CD14-positive monocyte (primary cell): ENCODE results near the gene SH3PXD2A. TPM values are rescaled to one million over a fixed set of nuclear protein-coding genes. Genes with fewer than 3 reads are reported as not detected.

ENCODE experiments used
- DNase-seq, 3 donors: peaks; one replicate each; pipeline ENCODE4 v3.0.0-alpha.2; 2011 to 2022
- H2AFZ ChIP-seq: 2 replicates; pipeline ENCODE4 v1.6.0; 2012; ENCODE audit warnings: mild to moderate bottlenecking, low read depth, low read length, inconsistent platforms; ENCODE audit not compliant: insufficient read depth, poor library complexity, severe bottlenecking
- H3K27ac ChIP-seq, 2 donors: 1 replicate in 1 of 2; 2 replicates in 1 of 2; pipeline ENCODE4 v1.5.1; 2012 to 2013; ENCODE audit warnings: low read length in 2 of 2, control low read depth in 1 of 2, inconsistent platforms in 1 of 2, low read depth in 1 of 2, mild to moderate bottlenecking in 1 of 2
- H3K27me3 ChIP-seq, 2 donors: one replicate each; pipeline versions ENCODE4 v1.6.0 to v1.6.1; 2011 to 2013; ENCODE audit warnings: low read length in 2 of 2; ENCODE audit not compliant: control insufficient read depth in 2 of 2, insufficient read depth in 2 of 2
- H3K36me3 ChIP-seq, 2 donors: replicated peaks in 1 of 2; 1 replicate in 1 of 2; 2 replicates in 1 of 2; pipeline versions ENCODE4 v1.5.1 to v1.6.1; 2012 to 2013; ENCODE audit warnings: low read length in 2 of 2, control low read depth in 1 of 2, inconsistent platforms in 1 of 2, mild to moderate bottlenecking in 1 of 2; ENCODE audit not compliant: insufficient read depth in 2 of 2, control insufficient read depth in 1 of 2
- H3K4me1 ChIP-seq, 2 donors: 1 replicate in 1 of 2; 2 replicates in 1 of 2; pipeline versions ENCODE4 v1.5.1 to v1.6.1; 2012 to 2013; ENCODE audit warnings: low read length in 2 of 2, control low read depth in 1 of 2, inconsistent platforms in 1 of 2, mild to moderate bottlenecking in 1 of 2, moderate library complexity in 1 of 2; ENCODE audit not compliant: insufficient read depth in 2 of 2, control insufficient read depth in 1 of 2
- H3K4me2 ChIP-seq: replicated peaks from 2 replicates; pipeline ENCODE3; 2012; ENCODE audit warnings: low read length, moderate library complexity, mild to moderate bottlenecking; ENCODE audit not compliant: poor library complexity, severe bottlenecking; ENCODE audit errors: extremely low read depth
- H3K4me3 ChIP-seq, 3 experiments: fragments of 200-600 bp in 1 of 3; sonication (generic) in 1 of 3; replicated peaks in 1 of 3; 1 replicate in 2 of 3; 2 replicates in 1 of 3; pipeline ENCODE4 v1.5.1; 2011 to 2013; ENCODE audit warnings: low read length in 3 of 3, mild to moderate bottlenecking in 3 of 3, control low read depth in 2 of 3, low read depth in 2 of 3, inconsistent platforms in 1 of 3, moderate library complexity in 1 of 3
- H3K79me2 ChIP-seq: 2 replicates; pipeline ENCODE4 v1.6.0; 2012; ENCODE audit warnings: mild to moderate bottlenecking, control low read depth, inconsistent platforms, low read length, moderate library complexity; ENCODE audit not compliant: insufficient read depth
- H3K9ac ChIP-seq: 2 replicates; pipeline ENCODE4 v1.6.0; 2017; ENCODE audit warnings: low read length, mild to moderate bottlenecking; ENCODE audit not compliant: insufficient read depth, poor library complexity, severe bottlenecking
- H3K9me3 ChIP-seq, 2 donors: replicated peaks in 1 of 2; 1 replicate in 1 of 2; 2 replicates in 1 of 2; pipeline versions ENCODE4 v1.5.1 to v1.6.1; 2012 to 2013; ENCODE audit warnings: low read length in 2 of 2, control low read depth in 1 of 2; ENCODE audit not compliant: control insufficient read depth in 1 of 2, insufficient read depth in 1 of 2
- H4K20me1 ChIP-seq: 2 replicates; pipeline ENCODE4 v1.6.0; 2012; ENCODE audit warnings: mild to moderate bottlenecking, low read length, control low read depth, moderate library complexity; ENCODE audit not compliant: insufficient read depth
- H3K27ac Mint-ChIP-seq, 7 donors: one replicate each; pipeline ENCODE4 v1.8.0; 2020; ENCODE audit warnings: mild to moderate bottlenecking in 7 of 7, mixed read lengths in 7 of 7, moderate library complexity in 6 of 7, inconsistent platforms in 2 of 7
- H3K27me3 Mint-ChIP-seq, 3 donors: one replicate each; pipeline ENCODE4 v1.8.0; 2021 to 2022; ENCODE audit warnings: low read depth in 3 of 3, mild to moderate bottlenecking in 3 of 3, mixed read lengths in 3 of 3, moderate library complexity in 3 of 3, inconsistent platforms in 1 of 3
- H3K36me3 Mint-ChIP-seq, 2 donors: one replicate each; pipeline ENCODE4 v1.8.0; 2020; ENCODE audit warnings: mixed read lengths in 2 of 2, inconsistent platforms in 1 of 2, mild to moderate bottlenecking in 1 of 2
- H3K4me1 Mint-ChIP-seq: one replicate; pipeline ENCODE4 v1.8.0; 2020; ENCODE audit warnings: mild to moderate bottlenecking, mixed read lengths
- H3K4me3 Mint-ChIP-seq, 2 donors: one replicate each; pipeline ENCODE4 v1.8.0; 2020; ENCODE audit warnings: mild to moderate bottlenecking in 2 of 2, mixed read lengths in 2 of 2, moderate library complexity in 1 of 2
- H3K9me3 Mint-ChIP-seq, 7 donors: one replicate each; pipeline ENCODE4 v1.8.0; 2020 to 2022; ENCODE audit warnings: mixed read lengths in 7 of 7, mild to moderate bottlenecking in 6 of 7, moderate library complexity in 6 of 7, inconsistent platforms in 2 of 7
- CTCF ChIP-seq: fragments of 200-600 bp; IDR thresholded peaks from one replicate; pipeline ENCODE4 v1.8.0; 2022; ENCODE audit warnings: antibody characterized with exemption, mild to moderate bottlenecking
- WGBS: methylation state at CpG from one replicate; pipeline ENCODE4 v1.1.5; 2013; ENCODE audit warnings: missing lambda C conversion rate; ENCODE audit not compliant: insufficient coverage; 5-methylcytosine and 5-hydroxymethylcytosine counted together
- intact Hi-C, 2 donors: fragments of 100-400 bp; cut with micrococcal nuclease; formaldehyde crosslinking; loops; one replicate each; pipeline versions ENCODE4 v1.15.0 to v1.15.1; 2023
- polyA plus RNA-seq, 3 donors: library from polyadenylated mRNA; depleted of rRNA in 1 of 3; unstranded in 2 of 3; stranded (reverse) in 1 of 3; fragments of 300-500 nt in 2 of 3; fragments of >200 nt in 1 of 3; fragmentation: Illumina TruSeq in 2 of 3; gene quantifications; 1 replicate in 2 of 3; 2 replicates in 1 of 3; pipeline ENCODE4 v1.2.3, GENCODE V29; 2012 to 2021

Gene SH3PXD2A
- polyA plus RNA-seq, 3 donors, result 0.01 to 0.76 (median 0.05) TPM

- Histone ChIP-seq H3K4me1 (peaks cover 10 to 14% of the 10 kb centered on the region in 2 donors), H3K27ac (no peak overlapping the region), H3K4me2 (no peak overlapping the region), H3K27me3 (no peaks in the 10 kb centered on the region), H2AFZ (no peak overlapping the region), H3K4me3 (no peak overlapping the region), H3K79me2 (no peaks in the 10 kb centered on the region), H3K9ac (no peak overlapping the region), H3K36me3 (no peaks in the 10 kb centered on the region), H4K20me1 (peaks cover 10% of the 10 kb centered on the region), H3K9me3 (no peaks in the 10 kb centered on the region)
- peaks cover 13% of the 10 kb centered on the region for H3K4me1 Mint-ChIP-seq
- DNase-seq, result no peak
- H3K27me3 Mint-ChIP-seq, result peaks cover 9 to 27% (median 11%) of the 10 kb centered on the region in 3 donors
- intact Hi-C loops, result no loop called here
- H3K4me3 Mint-ChIP-seq, result no peak overlapping the region
- H3K27ac Mint-ChIP-seq, result no peak overlapping the region
- peaks cover 0 to 3% (median 2%) of the 10 kb centered on the region in 7 donors for H3K9me3 Mint-ChIP-seq
- H3K36me3 Mint-ChIP-seq, result peaks cover 0 to under 1% of the 10 kb centered on the region in 2 donors
- no peak for TF ChIP-seq CTCF
- WGBS, result no CpG with 5 or more reads among the region's 2 CpGs
These were observed 185.4 kb downstream of the SH3PXD2A start for GRCh38 chr10:103669944-103670343.

DNA sequence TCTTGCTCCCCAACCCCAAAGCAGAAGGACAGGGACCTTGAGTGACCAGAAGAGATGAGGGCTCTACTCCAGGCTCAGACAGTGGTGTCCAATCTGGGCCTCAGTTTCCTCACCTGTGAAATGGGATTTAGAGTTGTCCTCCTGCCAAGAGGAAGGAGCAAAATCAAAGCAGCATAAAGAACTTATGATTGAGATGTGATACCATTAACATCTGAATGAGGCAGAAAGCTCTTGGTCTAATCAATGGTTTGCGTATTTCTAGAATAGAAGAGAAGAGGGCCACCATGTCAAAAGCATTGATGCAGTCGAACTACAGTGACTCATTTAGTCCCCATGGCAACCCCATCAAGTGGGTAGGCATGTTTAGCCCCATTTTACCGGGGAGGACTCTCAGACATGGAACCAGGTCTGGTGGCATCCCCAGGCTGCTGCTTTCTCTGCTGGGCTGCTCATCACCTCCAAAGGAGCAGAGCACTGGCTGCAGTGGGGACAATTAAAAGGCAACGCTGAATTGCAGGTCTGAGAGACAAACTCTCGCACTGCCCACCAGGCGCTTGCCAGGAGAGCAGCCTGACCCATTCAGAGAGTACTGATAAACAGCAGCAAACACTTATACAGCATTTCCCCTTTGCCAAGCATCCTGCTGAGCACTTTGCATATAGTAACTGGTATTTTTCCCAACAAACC lies 186.0 kb downstream of the SH3PXD2A start:
- H2AFZ ChIP-seq, result no peak overlapping the region
- no peaks in the 10 kb centered on the region for H3K79me2 ChIP-seq
- H3K36me3 ChIP-seq, result no peaks in the 10 kb centered on the region
- no peak overlapping the region for H3K9ac ChIP-seq
- TF ChIP-seq CTCF, result no peak
- peaks cover 1 to 4% of the 10 kb centered on the region in 2 donors for H3K36me3 Mint-ChIP-seq
- peak overlapping the region; percentile 64 for H3K4me2 ChIP-seq
- peaks cover 13% of the 10 kb centered on the region for H3K4me1 Mint-ChIP-seq
- peaks cover 10% of the 10 kb centered on the region for H4K20me1 ChIP-seq
- peaks cover 9 to 27% (median 9%) of the 10 kb centered on the region in 3 donors for H3K27me3 Mint-ChIP-seq
- H3K9me3 ChIP-seq, result no peaks in the 10 kb centered on the region
- intact Hi-C loops, result no loop called here
- H3K9me3 Mint-ChIP-seq, result peaks cover 0 to 3% (median 2%) of the 10 kb centered on the region in 7 donors
- peak overlapping the region in 1 of 2 donors; percentile 92 for H3K4me3 Mint-ChIP-seq
- no peak for DNase-seq
- 87% methylated on average over 6 of the region's 6 CpGs for WGBS
- no peaks in the 10 kb centered on the region for H3K27me3 ChIP-seq
- peaks cover 10 to 14% of the 10 kb centered on the region in 2 donors for H3K4me1 ChIP-seq
- no peak overlapping the region for H3K27ac Mint-ChIP-seq
- peak overlapping the region in 1 of 3 experiments; percentile 56 for H3K4me3 ChIP-seq
- H3K27ac ChIP-seq, result no peak overlapping the region
